AG10803 (cell line): ENCODE measurements around the gene CCND1.

ENCODE experiments used
- DNase-seq: peaks from one replicate; pipeline ENCODE4 v3.0.0; 2010; ENCODE audit warnings: low read depth
- H3K4me3 ChIP-seq: 2 replicates; pipeline ENCODE4 v1.5.1; 2011; ENCODE audit warnings: mild to moderate bottlenecking, low read length, control low read depth
- TF ChIP-seq, protein P1 (sequence below): conservative IDR thresholded peaks from 2 replicates; pipeline ENCODE4 v1.5.1; 2011; ENCODE audit warnings: mild to moderate bottlenecking, low read length, control low read depth, inconsistent platforms

The CCND1 gene

DNA sequence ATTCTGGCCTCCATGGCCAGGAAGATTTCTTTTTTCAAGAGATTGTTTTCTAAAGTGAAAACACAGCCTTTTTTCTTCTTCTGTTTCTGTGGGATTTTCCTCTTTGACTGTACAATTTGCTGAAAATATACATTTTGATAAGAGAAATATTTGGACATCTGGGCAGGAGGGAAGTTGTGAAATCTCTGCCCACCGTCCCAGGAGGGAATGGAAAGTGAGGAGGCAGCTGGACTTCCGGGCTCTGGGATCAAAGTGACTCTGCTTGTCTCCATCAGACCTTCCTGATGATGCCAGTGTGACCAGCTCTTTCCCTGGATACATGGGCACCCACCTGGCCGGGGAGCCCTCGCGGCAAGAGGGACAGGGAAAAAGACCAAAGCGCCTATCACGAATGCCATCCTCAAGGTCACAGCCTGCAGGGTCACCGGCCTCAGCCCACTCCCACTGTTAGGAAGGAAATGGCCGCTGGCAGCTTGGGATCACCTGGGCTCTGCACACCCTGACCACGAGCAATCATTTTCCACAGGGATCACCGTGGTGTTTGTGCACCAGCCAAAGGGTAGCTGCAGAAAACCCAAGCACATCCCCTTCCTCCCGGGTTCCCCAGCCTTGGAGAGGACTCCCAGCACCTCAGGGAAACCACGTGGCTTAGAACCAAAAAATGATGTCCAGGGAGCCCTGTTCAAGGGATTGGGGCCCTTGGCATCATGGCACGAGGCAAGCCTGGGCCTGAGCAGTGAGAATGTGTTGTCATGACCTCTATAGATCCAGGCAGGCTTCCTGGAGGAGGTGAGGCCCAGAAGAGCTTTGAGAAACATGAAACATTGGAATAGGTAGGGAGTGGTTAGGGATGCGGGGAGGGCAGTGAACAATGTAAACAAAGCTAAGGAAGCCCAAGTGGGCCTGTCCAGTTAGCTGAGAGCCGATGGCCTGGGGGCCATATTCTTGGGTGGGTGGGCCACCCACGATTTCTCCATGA is 29.1 kb upstream of the CCND1 start:
- H3K4me3 ChIP-seq = no peak overlapping the region
- TF ChIP-seq, protein P1, sequence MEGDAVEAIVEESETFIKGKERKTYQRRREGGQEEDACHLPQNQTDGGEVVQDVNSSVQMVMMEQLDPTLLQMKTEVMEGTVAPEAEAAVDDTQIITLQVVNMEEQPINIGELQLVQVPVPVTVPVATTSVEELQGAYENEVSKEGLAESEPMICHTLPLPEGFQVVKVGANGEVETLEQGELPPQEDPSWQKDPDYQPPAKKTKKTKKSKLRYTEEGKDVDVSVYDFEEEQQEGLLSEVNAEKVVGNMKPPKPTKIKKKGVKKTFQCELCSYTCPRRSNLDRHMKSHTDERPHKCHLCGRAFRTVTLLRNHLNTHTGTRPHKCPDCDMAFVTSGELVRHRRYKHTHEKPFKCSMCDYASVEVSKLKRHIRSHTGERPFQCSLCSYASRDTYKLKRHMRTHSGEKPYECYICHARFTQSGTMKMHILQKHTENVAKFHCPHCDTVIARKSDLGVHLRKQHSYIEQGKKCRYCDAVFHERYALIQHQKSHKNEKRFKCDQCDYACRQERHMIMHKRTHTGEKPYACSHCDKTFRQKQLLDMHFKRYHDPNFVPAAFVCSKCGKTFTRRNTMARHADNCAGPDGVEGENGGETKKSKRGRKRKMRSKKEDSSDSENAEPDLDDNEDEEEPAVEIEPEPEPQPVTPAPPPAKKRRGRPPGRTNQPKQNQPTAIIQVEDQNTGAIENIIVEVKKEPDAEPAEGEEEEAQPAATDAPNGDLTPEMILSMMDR = no peak
- no peak for DNase-seq

DNA sequence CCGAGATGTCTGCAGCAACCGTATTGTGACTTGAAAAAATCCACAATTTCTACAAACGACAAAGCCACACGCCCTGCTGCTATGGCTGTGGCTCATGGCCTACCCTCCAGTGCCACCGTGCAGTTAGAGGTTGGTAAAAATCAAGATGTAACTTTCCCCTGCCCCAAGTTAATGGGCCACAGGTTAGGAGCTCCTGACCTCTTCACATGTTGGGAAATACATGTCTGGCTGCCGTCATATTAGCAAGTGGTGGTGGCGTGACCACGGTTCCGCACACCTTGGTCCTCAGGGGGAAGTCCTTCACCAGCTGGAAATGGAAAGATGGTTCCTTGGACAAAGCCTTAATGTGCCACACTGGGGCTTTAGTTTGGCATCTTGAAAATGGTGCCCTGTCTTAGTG is 27.4 kb upstream of the CCND1 start:
- no peak overlapping the region for H3K4me3 ChIP-seq
- TF ChIP-seq, protein P1 = no peak
- no peak for DNase-seq

DNA sequence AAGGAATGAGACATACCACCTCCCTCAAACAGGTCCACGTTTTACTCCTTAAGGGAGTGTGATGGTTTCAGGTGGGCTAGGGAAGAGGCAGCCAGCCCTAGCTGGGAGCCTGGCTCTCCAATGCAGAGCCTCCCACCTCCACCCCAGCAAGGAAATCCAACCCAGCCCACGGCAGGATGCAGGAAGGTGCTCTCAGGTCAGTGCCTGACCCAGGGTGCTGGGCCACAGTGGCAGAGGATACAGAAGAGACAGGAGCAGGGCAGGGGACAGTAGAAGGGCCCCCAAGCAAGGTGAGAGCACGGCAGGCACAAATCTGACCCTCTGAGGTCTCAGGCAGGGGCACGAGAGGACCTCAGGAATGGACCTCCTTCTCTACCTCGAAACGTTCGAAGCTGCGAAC is 26.9 kb upstream of the CCND1 start:
- no peak for DNase-seq
- TF ChIP-seq, protein P1 = no peak
- H3K4me3 ChIP-seq = no peak overlapping the region

DNA sequence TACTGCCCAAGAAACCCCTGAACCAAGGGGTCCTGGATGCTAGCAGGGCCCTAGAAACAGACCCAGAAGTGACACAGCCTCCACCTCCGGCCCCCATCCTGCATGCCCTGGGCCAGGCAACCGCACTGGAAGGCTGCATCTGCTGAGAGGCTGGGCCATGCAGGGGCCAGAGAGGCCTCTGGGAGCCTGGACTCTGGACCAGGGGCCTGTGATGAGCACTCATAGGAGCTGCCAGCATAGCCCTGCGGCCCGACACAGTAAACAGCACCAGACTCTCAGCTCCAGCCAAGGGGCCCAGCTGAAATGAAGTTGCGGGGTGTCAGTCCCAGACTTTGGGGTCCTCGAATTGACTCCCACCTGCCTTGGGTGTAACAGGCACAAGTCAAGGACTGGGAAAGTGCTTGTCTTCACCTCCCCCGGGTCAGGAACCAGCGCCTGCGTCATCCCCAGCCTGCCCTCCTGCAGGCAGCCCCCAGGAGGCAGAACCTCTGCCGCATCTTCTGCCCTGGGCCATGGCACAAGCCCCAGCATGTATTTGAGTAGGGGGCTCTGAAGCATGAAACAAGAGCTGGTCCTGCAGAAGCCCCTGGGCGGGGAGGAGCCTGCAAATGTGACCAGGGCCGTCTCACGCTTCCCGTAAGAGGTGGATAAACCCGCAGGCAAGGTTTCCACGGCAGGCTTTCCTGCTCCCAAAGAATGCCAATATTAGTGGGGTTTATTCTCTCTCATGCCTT is 25.2 kb upstream of the CCND1 start:
- DNase-seq = no peak
- TF ChIP-seq, protein P1 = no peak
- no peak overlapping the region for H3K4me3 ChIP-seq

DNA sequence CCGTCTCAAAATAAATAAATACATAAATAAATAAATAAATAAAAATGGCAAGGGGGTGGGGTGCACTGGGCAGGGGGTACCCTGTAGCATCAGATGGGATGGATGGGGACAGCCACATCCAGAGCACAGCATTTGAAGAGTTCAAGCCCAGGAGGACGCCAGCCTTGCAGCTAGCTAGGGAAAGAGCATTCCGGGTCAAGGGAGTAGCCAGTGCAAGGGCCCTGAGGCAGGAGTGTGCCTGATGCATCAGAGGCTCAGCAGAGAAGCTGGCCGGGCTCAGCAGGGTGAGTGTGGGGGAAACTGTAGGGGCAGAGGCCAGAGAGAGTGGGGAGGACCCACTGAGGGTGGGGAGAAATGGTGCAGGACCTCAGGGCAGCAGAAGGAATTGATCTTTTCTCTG is 23.7 kb upstream of the CCND1 start:
- no peak for DNase-seq
- TF ChIP-seq, protein P1 = no peak
- H3K4me3 ChIP-seq = no peak overlapping the region

DNA sequence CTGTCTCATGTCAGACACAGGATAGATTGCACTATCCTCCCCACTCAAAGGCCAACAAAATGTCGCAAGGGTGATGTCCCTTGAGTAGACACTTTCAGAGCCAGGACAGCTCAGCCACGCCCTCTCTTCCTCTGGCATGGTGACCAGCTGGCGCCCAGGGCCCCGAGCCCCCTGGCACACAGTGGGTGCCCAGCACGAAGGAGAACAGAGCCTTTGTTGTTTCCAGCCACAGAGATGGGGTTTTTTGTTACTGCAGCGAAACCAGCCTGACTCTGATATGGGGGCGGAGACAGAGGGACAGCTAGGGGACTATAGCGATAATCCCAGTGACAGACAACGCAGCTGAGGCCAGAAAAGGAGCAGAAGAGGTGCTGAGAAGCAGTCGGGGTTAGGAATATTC is 23.3 kb upstream of the CCND1 start:
- H3K4me3 ChIP-seq = no peak overlapping the region
- TF ChIP-seq, protein P1 = no peak
- no peak for DNase-seq

DNA sequence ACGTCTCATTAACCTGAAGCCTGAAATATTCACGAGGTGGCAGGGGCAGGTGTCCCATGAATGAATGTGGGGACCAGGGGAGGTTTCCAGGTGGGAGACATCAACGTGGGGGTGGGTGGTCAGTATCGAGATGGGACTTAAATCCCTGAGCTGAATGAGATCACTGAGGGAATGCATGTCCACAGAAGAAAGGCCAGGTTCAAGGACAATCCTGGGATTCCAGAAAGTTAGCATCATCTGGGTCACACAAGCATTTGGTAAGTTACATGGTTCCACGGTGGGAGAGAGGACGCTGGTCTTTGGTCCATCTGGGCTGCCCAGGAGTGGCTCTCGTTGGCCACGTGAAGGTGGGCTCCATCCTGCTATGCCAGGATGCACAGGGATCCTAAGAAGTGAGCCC is 22.7 kb upstream of the CCND1 start:
- H3K4me3 ChIP-seq = no peak overlapping the region
- TF ChIP-seq, protein P1 = no peak
- DNase-seq = no peak
